GM13977 (cell line): ENCODE measurements around the gene NLE1.
"Not testable (repeated sequence)": the region's sequence is repeated elsewhere in the genome, so short reads cannot be mapped to it uniquely, and the experiment has no call there.

ENCODE experiments used
- DNase-seq: peaks from one replicate; pipeline ENCODE4 v3.0.0; 2012; ENCODE audit warnings: low spot score
- CTCF ChIP-seq: IDR thresholded peaks from 2 replicates; pipeline ENCODE4 v1.5.1; 2012; ENCODE audit warnings: mild to moderate bottlenecking, control low read depth; ENCODE audit not compliant: insufficient read depth; ENCODE audit errors: extremely low read depth, missing control alignments
- in situ Hi-C: fragments of 300-500 bp; cut with MboI; formaldehyde crosslinking; loops from one replicate; pipeline ENCODE4 v1.12.0; 2022; ENCODE audit warnings: low sequenced_read_pairs, low pct_unique_long_range_greater_than_20kb, mixed read lengths, inconsistent platforms; ENCODE audit not compliant: unreplicated experiment

NLE1 gene

GRCh38 chr17:35155246-35155645 is 13.1 kb upstream of the NLE1 start:
- in situ Hi-C loops, result loop anchor here (25.0 kb wide), 1 partner anchor 382 kb away; the partner anchor contains the start of gene SLFN12L
- DNase-seq, result no peak

GRCh38 chr17:35154196-35155165 is 12.4 kb upstream of the NLE1 start:
- no peak for DNase-seq
- in situ Hi-C loops, result loop anchor here (25.0 kb wide), 1 partner anchor 383 kb away; the partner anchor contains the start of gene SLFN12L

More at GRCh38 chr17:35155246-35155645, 13.1 kb upstream of the NLE1 start:
- TF ChIP-seq CTCF, result no peak

GRCh38 chr17:35152421-35153140 is 10.5 kb upstream of the NLE1 start:
- in situ Hi-C loops, result loop anchor here (25.0 kb wide), 1 partner anchor 385 kb away; the partner anchor contains the start of gene SLFN12L
- no peak for TF ChIP-seq CTCF
- DNase-seq, result no peak

More at GRCh38 chr17:35154196-35155165, 12.4 kb upstream of the NLE1 start:
- TF ChIP-seq CTCF, result no peak

GRCh38 chr17:35151080-35151479 is 9.0 kb upstream of the NLE1 start:
- in situ Hi-C loops, result loop anchor here (25.0 kb wide), 1 partner anchor 386 kb away; the partner anchor contains the start of gene SLFN12L
- DNase-seq, result not testable (repeated sequence)

GRCh38 chr17:35149941-35150340 is 7.8 kb upstream of the NLE1 start:
- no peak for TF ChIP-seq CTCF
- no peak for DNase-seq
- in situ Hi-C loops, result loop anchor here (25.0 kb wide), 1 partner anchor 387 kb away; the partner anchor contains the start of gene SLFN12L

GRCh38 chr17:35148144-35148543 is 6.0 kb upstream of the NLE1 start:
- in situ Hi-C loops, result no loop called here
- no peak for TF ChIP-seq CTCF
- DNase-seq, result no peak
